GM12891 (cell line): ENCODE results near the gene MTG1.

Experiments
- POLR2A ChIP-seq: IDR thresholded peaks from 2 replicates; pipeline ENCODE4 v1.6.1; 2011; ENCODE audit warnings: low read depth, low read length, control low read depth
- POLR2AphosphoS5 ChIP-seq: IDR thresholded peaks from 2 replicates; pipeline ENCODE4 v1.6.1; 2011; ENCODE audit warnings: low read depth, low read length, control low read depth

DNA sequence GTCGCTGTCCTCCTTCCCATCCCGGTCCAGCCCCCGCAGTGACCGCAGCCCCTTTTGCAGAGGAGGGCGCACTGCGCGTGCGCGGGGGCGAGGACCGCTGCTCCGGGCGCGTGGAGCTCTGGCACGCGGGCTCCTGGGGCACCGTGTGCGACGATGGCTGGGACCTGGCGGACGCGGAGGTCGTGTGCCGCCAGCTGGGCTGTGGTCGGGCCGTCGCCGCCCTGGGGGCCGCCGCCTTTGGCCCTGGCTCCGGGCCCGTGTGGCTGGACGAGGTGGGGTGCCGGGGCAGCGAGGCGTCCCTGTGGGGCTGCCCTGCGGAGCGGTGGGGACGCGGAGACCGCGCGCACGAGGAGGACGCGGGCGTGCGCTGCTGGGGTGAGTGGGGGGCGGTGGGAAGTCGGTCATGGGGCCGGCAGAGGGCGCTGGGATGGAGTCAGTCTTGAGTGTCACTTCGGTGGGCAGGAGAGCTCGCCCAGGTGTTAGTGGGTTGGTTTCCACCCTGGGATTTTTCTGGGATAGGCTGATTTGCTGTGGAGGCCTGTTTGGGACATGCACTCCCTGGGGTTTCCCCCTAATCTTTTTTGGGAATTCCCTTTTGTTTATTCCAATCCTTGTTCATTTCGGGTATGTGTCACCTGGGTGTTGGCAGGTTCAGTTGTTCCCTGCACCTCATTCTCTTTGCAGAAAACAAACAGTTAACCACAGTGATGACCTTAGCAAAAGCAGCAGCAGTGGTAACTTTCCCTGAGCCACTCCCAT, 71.4 kb downstream of the MTG1 start:
- no peak for TF ChIP-seq POLR2A
- no peak for TF ChIP-seq POLR2AphosphoS5
